IMR-90 (cell line): ENCODE data around the gene ALS2CL.

Experiments used
- BHLHE40 ChIP-seq: fragments of 150-350 bp; IDR thresholded peaks from 2 replicates; pipeline ENCODE4 v1.6.1; 2016; ENCODE audit warnings: mild to moderate bottlenecking, low read depth, low read length
- CEBPB ChIP-seq: IDR thresholded peaks from 2 replicates; pipeline ENCODE4 v1.6.1; 2012; ENCODE audit warnings: low read depth, low read length, improper control_type of control experiment
- CHD1 ChIP-seq: IDR thresholded peaks from 2 replicates; pipeline ENCODE4 v1.6.1; 2012; ENCODE audit warnings: low read depth, low read length, improper control_type of control experiment
- CTCF ChIP-seq: conservative IDR thresholded peaks from 2 replicates; pipeline ENCODE4 v1.5.1; 2012; ENCODE audit warnings: mild to moderate bottlenecking, low read depth, low read length, improper control_type of control experiment
- ELK1 ChIP-seq: fragments of 150-350 bp; IDR thresholded peaks from 2 replicates; pipeline ENCODE4 v1.6.1; 2016; ENCODE audit warnings: low read depth, mild to moderate bottlenecking, low read length, moderate library complexity, borderline replicate concordance
- MAFK ChIP-seq: IDR thresholded peaks from 2 replicates; pipeline ENCODE4 v1.6.1; 2012; ENCODE audit warnings: low read depth, low read length, improper control_type of control experiment
- NFE2L2 ChIP-seq: fragments of 150-350 bp; IDR thresholded peaks from 2 replicates; pipeline ENCODE4 v1.6.1; 2016; ENCODE audit warnings: low read depth, mild to moderate bottlenecking, low read length
- POLR2A ChIP-seq: IDR thresholded peaks from 2 replicates; pipeline ENCODE4 v1.6.1; 2012; ENCODE audit warnings: mild to moderate bottlenecking, low read depth, low read length
- RAD21 ChIP-seq: IDR thresholded peaks from 2 replicates; pipeline ENCODE4 v1.6.1; 2012; ENCODE audit warnings: low read length, improper control_type of control experiment
- RCOR1 ChIP-seq: IDR thresholded peaks from 2 replicates; pipeline ENCODE4 v1.6.1; 2012; ENCODE audit warnings: mild to moderate bottlenecking, low read length, improper control_type of control experiment; ENCODE audit not compliant: insufficient replicate concordance
- SMC3 ChIP-seq: fragments of 150-350 bp; IDR thresholded peaks from 2 replicates; pipeline ENCODE4 v1.6.1; 2016; ENCODE audit warnings: low read depth, mild to moderate bottlenecking, antibody characterized with exemption, low read length, moderate library complexity

- TF ChIP-seq CTCF (no peak), MAFK (no peak), POLR2A (no peak), BHLHE40 (no peak), SMC3 (no peak), RAD21 (no peak), CHD1 (no peak), ELK1 (no peak), NFE2L2 (no peak), RCOR1 (no peak), CEBPB (no peak)
Measured at GRCh38 chr3:46730819-46731218, 37.3 kb upstream of the ALS2CL start.
